Muscle layer of colon (tissue), 2 donors: Measurements from ENCODE around the gene RRAD.
A peak's percentile ranks its signal among the peaks of the same experiment; 100 is the strongest.

Experiments used
- H3K27ac ChIP-seq: one replicate; pipeline ENCODE4 v1.7.0; 2013; ENCODE audit warnings: low read depth, mild to moderate bottlenecking, low read length, moderate library complexity
- H3K27me3 ChIP-seq, 2 donors: one replicate each; pipeline ENCODE4 v1.7.0; 2013; ENCODE audit warnings: low read length in 2 of 2, mild to moderate bottlenecking in 2 of 2; ENCODE audit not compliant: insufficient read depth in 2 of 2, control insufficient read depth in 1 of 2
- H3K36me3 ChIP-seq: one replicate; pipeline ENCODE4 v1.7.0; 2013; ENCODE audit warnings: mild to moderate bottlenecking, low read length; ENCODE audit not compliant: insufficient read depth
- H3K4me1 ChIP-seq: one replicate; pipeline ENCODE4 v1.7.0; 2013; ENCODE audit warnings: mild to moderate bottlenecking, low read length; ENCODE audit not compliant: insufficient read depth
- H3K4me3 ChIP-seq, 2 donors: one replicate each; pipeline ENCODE4 v1.7.0; 2013; ENCODE audit warnings: low read length in 2 of 2, low read depth in 1 of 2, mild to moderate bottlenecking in 1 of 2, moderate library complexity in 1 of 2
- H3K9ac ChIP-seq: one replicate; pipeline ENCODE4 v1.7.0; 2013; ENCODE audit warnings: low read length
- H3K9me3 ChIP-seq: one replicate; pipeline ENCODE4 v1.7.0; 2013; ENCODE audit warnings: mild to moderate bottlenecking, low read length
- donor health status: abdominal sarcoma.
- donor health status: Adenocarcinoma of cecum.

Gene RRAD

DNA sequence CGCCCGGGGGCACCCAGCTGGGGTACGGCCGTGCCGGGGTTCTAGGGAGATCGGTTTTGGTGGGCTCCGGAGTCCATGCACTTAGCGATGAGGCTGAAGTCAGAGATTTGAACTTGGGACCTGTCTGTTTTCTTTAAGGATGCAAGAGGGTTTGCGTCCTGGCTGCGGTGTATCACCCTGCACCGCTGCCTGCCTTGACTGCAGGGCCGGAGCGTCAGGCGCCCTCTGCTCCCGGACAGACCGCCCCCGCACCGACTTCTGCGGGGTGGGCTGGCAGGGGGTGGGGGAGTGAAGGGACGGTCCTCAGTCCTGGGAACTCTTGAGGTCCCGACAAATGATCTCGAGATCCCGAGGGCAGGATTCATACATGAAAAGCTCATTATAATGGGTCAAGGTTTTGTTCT lies 44.3 kb downstream of the RRAD start:
- H3K27me3 ChIP-seq = no peaks in the 10 kb centered on the region
- peaks cover 3% of the 10 kb centered on the region for H3K4me1 ChIP-seq
- peak overlapping the region; percentile 78 to 93 for H3K4me3 ChIP-seq
- H3K9me3 ChIP-seq = no peaks in the 10 kb centered on the region
- peaks cover 15% of the 10 kb centered on the region for H3K36me3 ChIP-seq
- peak overlapping the region; percentile 44 for H3K9ac ChIP-seq
- peak overlapping the region; percentile 63 for H3K27ac ChIP-seq

GRCh38 chr16:66880288-66881013 lies 44.9 kb downstream of the RRAD start, which contains the start of gene PDP2:
TSS of gene PDP2 (plus strand) at chr16:66880515. CDS start at chr16:66884285, 3,770 bp downstream.
- peak within 1 kb of the TSS; percentile 63 for H3K27ac ChIP-seq
- no peaks in the 10 kb centered on the region for H3K9me3 ChIP-seq
- peak within 1 kb of the TSS; percentile 44 for H3K9ac ChIP-seq
- H3K4me1 ChIP-seq = peaks cover 3% of the 10 kb centered on the region
- H3K36me3 ChIP-seq = peaks cover 13% of the 10 kb centered on the region
- no peaks in the 10 kb centered on the region for H3K27me3 ChIP-seq
- peak within 1 kb of the TSS; percentile 78 to 93 for H3K4me3 ChIP-seq

DNA sequence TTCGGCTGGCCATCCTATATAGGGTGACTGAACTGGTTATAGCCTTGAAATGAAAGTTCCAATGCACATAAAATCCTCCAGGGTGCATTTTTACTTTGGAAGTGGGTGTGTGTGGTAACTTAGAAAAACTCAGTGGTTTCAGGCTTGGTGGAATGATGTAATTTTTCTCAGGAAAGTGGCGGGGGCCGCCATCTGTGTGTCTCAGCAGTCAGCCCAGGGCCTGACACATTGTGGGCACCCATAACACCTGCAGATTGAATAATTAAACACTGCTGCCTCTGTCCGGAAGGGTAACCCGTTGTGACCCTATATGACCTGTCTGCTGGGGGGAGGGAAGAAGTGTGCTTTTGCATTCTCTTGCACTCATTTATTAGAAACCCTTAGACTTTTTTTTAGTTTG lies 47.3 kb downstream of the RRAD start:
- Histone ChIP-seq H3K9ac (no peak overlapping the region), H3K27ac (no peak overlapping the region), H3K27me3 (no peaks in the 10 kb centered on the region)

DNA sequence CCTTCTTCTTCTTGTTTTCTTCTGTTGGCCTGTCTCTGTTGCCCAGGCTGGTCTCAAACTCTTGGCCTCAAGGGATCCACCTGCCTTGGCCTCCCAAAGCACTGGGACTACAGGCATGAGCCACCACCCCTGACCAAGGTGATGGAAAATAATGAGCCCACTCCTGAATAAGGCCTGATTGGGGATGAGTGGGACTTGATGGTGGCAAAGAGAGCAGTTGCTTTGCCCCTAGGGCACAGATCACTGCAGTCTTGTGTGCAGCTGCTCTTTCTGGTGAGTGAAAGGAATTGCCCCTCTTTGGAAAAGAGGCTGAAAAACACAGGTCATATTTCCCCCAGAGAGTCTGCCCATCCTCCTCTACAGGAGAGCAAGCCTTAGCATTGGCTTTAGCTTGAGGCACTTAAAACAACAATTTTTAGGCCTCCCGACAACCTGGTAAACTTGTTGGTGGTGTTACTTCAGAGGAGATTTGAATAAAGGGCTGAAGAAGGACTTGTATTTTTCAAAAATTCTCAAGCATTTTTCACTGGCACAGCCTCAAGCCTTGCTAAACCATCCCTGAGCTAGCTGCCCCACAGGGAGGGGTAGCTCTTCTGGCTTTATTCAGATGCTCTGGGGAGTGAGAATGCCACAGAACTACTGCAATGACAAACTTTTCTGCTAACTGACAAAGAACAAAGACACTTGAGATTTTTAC lies 51.1 kb downstream of the RRAD start:
- Histone ChIP-seq H3K9ac (no peak overlapping the region), H3K36me3 (no peaks in the 10 kb centered on the region), H3K27ac (no peak overlapping the region)

More for the DNA sequence above, 47.3 kb downstream of the RRAD start:
- Histone ChIP-seq H3K36me3 (no peaks in the 10 kb centered on the region), H3K4me1 (peaks cover 3% of the 10 kb centered on the region), H3K4me3 (no peak overlapping the region), H3K9me3 (no peaks in the 10 kb centered on the region)

GRCh38 chr16:66873685-66874055 lies 51.7 kb downstream of the RRAD start:
- no peaks in the 10 kb centered on the region for H3K9me3 ChIP-seq
- H3K9ac ChIP-seq = no peak overlapping the region
- H3K27ac ChIP-seq = no peak overlapping the region
- H3K36me3 ChIP-seq = no peaks in the 10 kb centered on the region
- peaks cover 3% of the 10 kb centered on the region for H3K4me1 ChIP-seq
- H3K27me3 ChIP-seq = no peaks in the 10 kb centered on the region
- no peak overlapping the region for H3K4me3 ChIP-seq

More for the DNA sequence above, 51.1 kb downstream of the RRAD start:
- H3K4me3 ChIP-seq = no peak overlapping the region
- H3K4me1 ChIP-seq = peaks cover 3% of the 10 kb centered on the region
- no peaks in the 10 kb centered on the region for H3K27me3 ChIP-seq
- H3K9me3 ChIP-seq = no peaks in the 10 kb centered on the region

- Histone ChIP-seq H3K9ac (no peak overlapping the region), H3K27me3 (no peaks in the 10 kb centered on the region), H3K27ac (no peak overlapping the region), H3K4me3 (peak overlapping the region; percentile 14 to 41), H3K36me3 (no peaks in the 10 kb centered on the region), H3K4me1 (peaks cover 3% of the 10 kb centered on the region), H3K9me3 (no peaks in the 10 kb centered on the region)
These were observed 52.2 kb downstream of the RRAD start for GRCh38 chr16:66872943-66873684.

- no peak overlapping the region for H3K9ac ChIP-seq
- H3K4me1 ChIP-seq = peaks cover 3% of the 10 kb centered on the region
- no peaks in the 10 kb centered on the region for H3K9me3 ChIP-seq
- H3K27ac ChIP-seq = no peak overlapping the region
- peak overlapping the region; percentile 14 to 41 for H3K4me3 ChIP-seq
- no peaks in the 10 kb centered on the region for H3K36me3 ChIP-seq
- no peaks in the 10 kb centered on the region for H3K27me3 ChIP-seq
These were observed 52.8 kb downstream of the RRAD start for GRCh38 chr16:66872559-66872942.

- Histone ChIP-seq H3K36me3 (no peaks in the 10 kb centered on the region), H3K4me1 (peaks cover 3% of the 10 kb centered on the region), H3K9me3 (no peaks in the 10 kb centered on the region), H3K27ac (no peak overlapping the region), H3K9ac (no peak overlapping the region), H3K4me3 (no peak overlapping the region), H3K27me3 (no peaks in the 10 kb centered on the region)
These were observed 53.5 kb downstream of the RRAD start for GRCh38 chr16:66871840-66872239.
